Measurements from ENCODE around the gene STK4. TPM values are rescaled to one million over a fixed set of nuclear protein-coding genes. Genes with fewer than 3 reads are reported as not detected.
A peak's percentile ranks its signal among the peaks of the same experiment; 100 is the strongest.

STK4 gene
- 10 to 100 TPM; 15.6 to 17.5 (median 17.0) TPM for polyA plus RNA-seq (ENCODE audit: insufficient read length in 3 of 3)

GRCh38 chr20:44966030-44966961, at the start of gene STK4:
TSS of gene STK4 (plus strand) at chr20:44966512. CDS start at chr20:44966569, 57 bp downstream.
- peak; percentile 82 to 89 (median 84) for DNase-seq (ENCODE audit: low read depth in 3 of 3, low spot score in 2 of 3)

- no peak for DNase-seq (ENCODE audit: low read depth in 3 of 3, low spot score in 2 of 3)
Observed at GRCh38 chr20:44916586-44916985, 49.7 kb upstream of the STK4 start.

GRCh38 chr20:44917399-44917798, 48.9 kb upstream of the STK4 start:
- DNase-seq (ENCODE audit: low read depth in 3 of 3, low spot score in 2 of 3): no peak

- DNase-seq (ENCODE audit: low read depth in 3 of 3, low spot score in 2 of 3): no peak
Observed at GRCh38 chr20:44918342-44918741, 48.0 kb upstream of the STK4 start.

GRCh38 chr20:44918761-44919160, 47.6 kb upstream of the STK4 start:
- no peak for DNase-seq (ENCODE audit: low read depth in 3 of 3, low spot score in 2 of 3)

- DNase-seq (ENCODE audit: low read depth in 3 of 3, low spot score in 2 of 3): no peak
Observed at GRCh38 chr20:44921447-44921846, 44.9 kb upstream of the STK4 start.

- DNase-seq (ENCODE audit: low read depth in 3 of 3, low spot score in 2 of 3): no peak
Observed at GRCh38 chr20:44924541-44924940, 41.8 kb upstream of the STK4 start.

GRCh38 chr20:44928595-44928994, 37.7 kb upstream of the STK4 start:
- no peak for DNase-seq (ENCODE audit: low read depth in 3 of 3, low spot score in 2 of 3)

GRCh38 chr20:44930517-44931168, 35.7 kb upstream of the STK4 start:
- DNase-seq (ENCODE audit: low read depth in 3 of 3, low spot score in 2 of 3): no peak

GRCh38 chr20:44931911-44932310, 34.4 kb upstream of the STK4 start:
- DNase-seq (ENCODE audit: low read depth in 3 of 3, low spot score in 2 of 3): no peak

GRCh38 chr20:44932916-44933315, 33.4 kb upstream of the STK4 start:
- no peak for DNase-seq (ENCODE audit: low read depth in 3 of 3, low spot score in 2 of 3)

GRCh38 chr20:44936510-44936909, 29.8 kb upstream of the STK4 start:
- DNase-seq (ENCODE audit: low read depth in 3 of 3, low spot score in 2 of 3): no peak

- DNase-seq (ENCODE audit: low read depth in 3 of 3, low spot score in 2 of 3): no peak
Observed at GRCh38 chr20:44938637-44939036, 27.7 kb upstream of the STK4 start.

- DNase-seq (ENCODE audit: low read depth in 3 of 3, low spot score in 2 of 3): no peak
Observed at GRCh38 chr20:44941120-44941691, 25.1 kb upstream of the STK4 start.

- no peak for DNase-seq (ENCODE audit: low read depth in 3 of 3, low spot score in 2 of 3)
Observed at GRCh38 chr20:44942264-44942973, 23.9 kb upstream of the STK4 start.

GRCh38 chr20:44943828-44944227, 22.5 kb upstream of the STK4 start:
- DNase-seq (ENCODE audit: low read depth in 3 of 3, low spot score in 2 of 3): no peak

GRCh38 chr20:44945261-44945660, 21.1 kb upstream of the STK4 start:
- no peak for DNase-seq (ENCODE audit: low read depth in 3 of 3, low spot score in 2 of 3)

- no peak for DNase-seq (ENCODE audit: low read depth in 3 of 3, low spot score in 2 of 3)
Observed at GRCh38 chr20:44946271-44946852, 19.9 kb upstream of the STK4 start.

- no peak for DNase-seq (ENCODE audit: low read depth in 3 of 3, low spot score in 2 of 3)
Observed at GRCh38 chr20:44948107-44948506, 18.2 kb upstream of the STK4 start.

- no peak for DNase-seq (ENCODE audit: low read depth in 3 of 3, low spot score in 2 of 3)
Observed at GRCh38 chr20:44948513-44948912, 17.8 kb upstream of the STK4 start.

GRCh38 chr20:44950368-44950767, 15.9 kb upstream of the STK4 start:
- DNase-seq (ENCODE audit: low read depth in 3 of 3, low spot score in 2 of 3): no peak

Data from right renal cortex interstitium (tissue), 3 donors.